A673 (cell line): ENCODE measurements around the gene MALAT1.

ENCODE experiments used
- CTCF ChIP-seq: fragments of 300-800, 200-600 bp; sonication (generic); conservative IDR thresholded peaks from 2 replicates; pipeline ENCODE4 v1.5.1; 2017; ENCODE audit warnings: low read depth, mild to moderate bottlenecking, antibody characterized with exemption, low read length, moderate library complexity, mixed read lengths
- EZH2 ChIP-seq: fragments of 200-600 bp; sonication (generic); IDR thresholded peaks from 2 replicates; pipeline ENCODE4 v1.6.1; 2017; ENCODE audit warnings: borderline replicate concordance, low read depth, mild to moderate bottlenecking, mixed read lengths, antibody characterized with exemption, low read length; ENCODE audit not compliant: poor library complexity, severe bottlenecking

DNA sequence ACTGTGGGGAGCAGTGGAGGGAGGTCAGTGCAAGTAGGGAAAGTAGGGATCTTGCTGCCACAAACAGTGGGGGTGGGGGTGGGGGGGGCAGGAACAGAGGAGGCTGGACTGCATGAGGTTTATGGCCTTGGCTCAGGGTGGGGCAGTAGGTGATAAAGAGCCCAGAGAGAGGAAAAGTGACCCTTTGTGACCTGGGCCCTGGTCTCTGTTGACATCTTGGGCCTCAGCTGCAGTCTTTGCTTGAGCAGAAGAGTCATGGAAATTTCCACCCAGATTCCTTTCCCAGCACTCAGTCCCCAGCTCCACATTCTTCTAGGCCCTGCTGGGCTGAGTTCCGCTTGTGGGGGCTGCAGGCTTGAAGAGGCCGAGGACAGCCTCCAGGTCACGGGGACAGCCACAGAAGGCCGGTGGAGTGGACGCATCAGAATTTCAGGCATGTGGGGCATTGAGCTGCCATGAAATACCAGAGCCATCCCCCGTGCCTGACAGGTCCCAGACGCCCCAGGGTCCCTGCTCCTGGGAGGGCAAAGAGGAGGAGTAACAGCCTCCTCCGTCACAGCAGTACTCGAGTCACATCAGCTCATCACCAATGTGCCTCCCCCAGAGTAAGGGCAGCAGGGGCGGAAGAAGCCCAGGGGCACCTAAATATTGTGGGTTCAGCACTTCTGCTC is 9.7 kb upstream of the MALAT1 start:
- TF ChIP-seq CTCF (no peak), EZH2 (no peak)
